HL-60/S4 treated with phorbol 12-myristate 13-acetate at 8.2 ng/mL for 4 days and 3 days (cell line): ENCODE data around the gene SLAMF9.

Experiments used
- in situ Hi-C: fragments of 300-500 bp; cut with MboI; formaldehyde crosslinking; loops from 2 replicates; pipeline ENCODE4 v1.15.0; 2022; ENCODE audit warnings: low sequenced_read_pairs

The SLAMF9 gene

DNA sequence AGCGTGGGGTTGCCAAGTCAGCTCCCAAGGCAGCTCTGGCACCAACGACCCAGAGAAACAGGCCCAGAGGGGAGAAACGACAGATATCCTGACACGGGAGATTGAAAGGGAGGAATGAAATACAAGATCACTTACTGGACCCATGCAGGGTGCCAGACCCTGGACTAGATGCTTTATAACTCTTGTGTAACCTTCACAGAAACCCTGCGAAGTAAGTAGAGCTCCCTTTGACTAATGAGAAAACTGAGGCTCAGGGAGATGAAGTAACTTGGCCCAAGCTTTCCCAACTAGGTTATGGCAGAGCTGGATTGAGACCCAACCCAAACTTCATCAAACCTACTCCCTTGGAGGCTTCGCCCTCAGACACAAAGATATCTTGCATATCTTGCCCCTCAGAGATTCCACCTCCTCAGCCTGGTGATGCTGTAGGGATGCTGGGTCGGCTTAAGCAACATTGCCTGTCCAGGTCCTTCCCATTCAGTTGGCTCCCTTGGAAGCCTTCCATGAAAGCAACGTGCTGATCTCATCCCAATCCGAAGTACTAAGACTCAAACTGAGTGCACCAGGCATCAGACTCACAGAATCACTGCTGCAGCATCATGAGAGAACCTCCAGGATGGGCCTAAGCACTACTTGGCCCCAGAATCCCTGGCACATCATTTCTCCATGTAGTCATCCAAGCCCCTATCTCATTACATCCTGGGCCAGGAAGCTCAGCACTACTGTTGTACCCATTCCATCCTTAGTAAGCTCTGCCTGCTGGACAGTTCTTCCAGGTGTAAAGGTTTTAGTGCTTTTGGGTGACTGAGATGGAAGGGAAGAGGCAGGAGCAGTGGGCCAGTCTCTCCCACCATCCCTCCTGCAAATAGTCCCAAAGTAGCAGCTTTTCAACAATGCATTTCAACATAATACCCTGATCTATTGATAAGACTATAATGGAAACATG, 7.5 kb downstream of the SLAMF9 start:
- in situ Hi-C loops = no loop called here

DNA sequence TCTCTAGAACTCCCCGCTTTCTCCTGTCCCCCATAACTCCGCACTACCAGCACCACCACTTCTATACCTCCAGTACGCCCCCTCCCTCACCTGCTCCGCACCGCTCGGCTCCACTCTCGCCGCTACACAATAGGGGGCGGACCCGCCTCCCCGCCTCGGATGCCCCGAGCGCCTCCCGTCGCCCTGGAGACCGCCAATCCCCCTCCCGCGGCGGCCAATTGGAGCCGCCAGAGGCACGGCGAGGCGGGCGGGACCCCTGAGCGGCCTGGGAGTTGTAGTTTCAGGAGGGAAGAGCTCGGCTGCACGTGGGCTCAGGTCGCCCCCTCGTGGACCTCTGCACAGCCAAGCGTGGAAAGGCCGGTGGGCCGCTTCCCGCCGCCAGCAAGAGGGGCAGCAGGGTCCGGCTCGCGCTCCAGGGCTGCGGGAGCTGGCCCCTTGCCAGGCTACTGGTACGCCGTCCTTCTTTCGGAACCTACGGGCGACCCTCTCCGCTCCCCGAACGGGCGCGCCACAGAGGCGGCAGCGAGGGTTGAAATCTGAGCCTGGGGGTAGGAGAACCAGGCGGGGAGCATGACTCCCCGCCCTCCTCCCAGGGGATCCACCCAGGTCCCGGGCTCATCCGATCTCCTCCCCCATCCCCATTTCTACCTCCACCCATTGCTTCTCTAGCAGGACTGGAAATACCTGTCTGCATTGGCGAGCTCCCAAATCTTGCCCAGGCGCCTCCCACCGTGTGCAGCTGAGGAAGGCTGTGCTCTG, 8.4 kb downstream of the SLAMF9 start, which contains the start of gene IGSF9:
Gene IGSF9 (minus strand): TSS at position 131 of the 759 bp plus-strand sequence. CDS start 2,159 bp downstream, outside the sequence.
- in situ Hi-C loops = no loop called here

DNA sequence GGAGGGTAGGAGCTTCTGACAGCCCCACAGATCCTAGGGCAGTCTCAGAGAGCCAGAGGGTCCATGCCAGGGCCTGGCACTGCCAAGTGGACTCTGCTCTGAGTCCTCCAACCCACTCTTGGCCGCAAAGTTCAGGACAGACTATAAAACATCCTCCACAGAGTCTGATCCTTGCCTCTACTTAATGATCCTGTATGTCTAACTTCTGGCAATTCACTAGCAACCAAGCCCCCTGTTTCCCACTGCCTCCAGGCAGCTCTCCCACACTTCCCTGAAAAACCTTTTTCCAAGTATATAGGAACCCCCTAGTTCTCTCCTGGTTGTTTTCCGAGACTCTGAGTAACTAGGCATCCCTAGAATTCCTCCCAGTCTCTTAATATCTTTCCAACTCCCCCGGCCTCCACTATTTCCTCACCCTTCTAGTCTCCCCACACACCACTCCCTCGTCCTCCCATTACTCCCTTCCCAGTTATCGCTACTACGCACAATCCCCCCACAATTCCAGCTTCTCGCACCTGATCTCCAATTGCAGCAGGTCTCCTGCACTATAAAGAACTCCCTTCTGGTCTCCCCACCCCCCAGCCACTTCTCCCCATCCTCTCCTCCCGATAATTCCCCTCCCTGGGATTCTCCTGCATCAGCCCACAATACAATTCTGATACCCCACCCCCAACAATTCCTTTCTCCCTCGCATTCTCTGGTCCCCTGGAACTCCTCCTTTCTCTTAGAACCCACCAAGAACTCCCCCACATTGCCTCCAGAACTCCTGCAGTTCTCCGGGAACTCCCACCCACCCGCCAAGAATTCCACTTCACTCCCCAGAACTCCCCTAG, 9.2 kb downstream of the SLAMF9 start:
- in situ Hi-C loops = no loop called here

DNA sequence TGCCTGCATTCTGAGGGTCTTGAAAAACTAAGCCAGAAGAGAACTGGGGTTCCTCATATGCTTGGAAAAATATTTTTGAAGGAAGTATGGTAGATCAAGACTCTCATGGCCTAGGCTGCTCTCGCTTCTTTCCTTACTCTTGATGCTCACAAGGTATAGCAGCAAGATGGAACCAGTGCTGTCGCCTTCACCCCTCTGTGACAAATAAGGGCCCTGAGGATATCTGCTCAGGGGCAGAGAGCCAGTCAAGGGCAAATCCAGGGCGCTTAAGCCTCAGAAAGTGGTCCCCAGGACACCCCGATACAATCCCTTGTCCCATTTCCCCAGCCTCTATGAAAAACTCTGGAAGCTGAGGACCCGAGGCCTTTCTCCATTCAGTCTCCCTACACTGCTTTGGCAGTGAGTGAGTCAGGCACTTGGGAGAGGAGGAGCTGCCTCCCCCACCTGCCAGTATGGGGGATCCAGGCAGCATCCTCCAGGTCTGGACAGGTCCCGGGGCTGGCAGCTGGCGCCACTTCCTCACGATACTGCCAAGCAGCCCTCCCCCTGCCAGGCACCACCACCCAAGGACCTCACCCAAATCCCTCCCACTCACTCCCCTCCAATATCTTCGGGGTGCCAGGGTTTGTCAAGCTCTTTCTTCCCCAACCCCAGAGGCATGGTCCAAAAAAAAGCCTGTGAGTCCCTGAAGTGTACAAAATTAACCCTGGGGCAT, 10.0 kb downstream of the SLAMF9 start:
- in situ Hi-C loops = no loop called here

DNA sequence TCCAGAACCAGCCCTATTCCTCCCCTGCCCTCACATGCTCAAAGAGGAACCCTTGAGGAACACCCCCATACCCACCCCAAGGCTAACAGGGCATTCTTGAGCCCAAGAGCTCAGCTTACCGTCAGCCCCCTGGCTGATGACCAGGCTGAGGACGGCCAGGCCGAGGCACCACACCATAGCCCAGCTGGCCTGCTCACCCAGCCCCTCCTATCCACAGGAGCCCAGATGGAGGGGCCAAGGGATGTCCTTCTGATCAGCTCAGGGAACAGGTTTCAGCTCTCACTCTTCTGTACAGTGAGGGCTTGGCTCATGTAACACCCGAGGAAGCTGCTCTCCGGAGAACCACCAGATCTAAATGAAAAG, 10.8 kb downstream of the SLAMF9 start:
- in situ Hi-C loops = no loop called here

DNA sequence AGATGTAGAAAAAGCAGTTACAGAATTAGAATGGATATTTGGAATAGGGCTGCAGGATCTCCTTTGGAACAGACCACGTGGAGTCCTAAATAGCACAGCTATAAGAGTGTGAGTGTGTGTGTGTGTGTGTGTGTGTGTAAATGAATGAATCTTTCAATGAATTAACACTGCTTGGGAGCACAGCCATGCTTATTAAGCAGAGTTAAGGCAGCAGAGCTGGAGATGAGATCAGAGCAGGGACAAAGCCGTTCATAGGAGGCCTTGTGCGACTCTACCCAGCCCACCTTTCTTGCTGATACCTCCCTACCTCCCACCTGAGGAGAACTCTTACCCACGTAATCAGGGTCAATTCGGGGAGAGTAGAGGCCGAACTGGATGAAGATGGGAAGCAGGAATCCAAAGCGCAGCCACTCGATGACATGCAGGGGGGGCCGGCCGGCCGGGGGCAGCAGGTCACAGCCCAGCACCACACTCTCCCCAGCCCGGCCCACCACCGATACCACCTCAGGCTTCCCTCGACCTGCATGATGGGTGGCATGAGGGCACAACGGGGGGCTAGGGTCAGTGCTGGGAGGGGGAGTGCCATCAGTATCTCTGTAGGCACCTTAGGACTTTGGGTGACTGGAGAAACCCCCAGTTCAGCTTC, 11.3 kb downstream of the SLAMF9 start:
- in situ Hi-C loops = no loop called here

DNA sequence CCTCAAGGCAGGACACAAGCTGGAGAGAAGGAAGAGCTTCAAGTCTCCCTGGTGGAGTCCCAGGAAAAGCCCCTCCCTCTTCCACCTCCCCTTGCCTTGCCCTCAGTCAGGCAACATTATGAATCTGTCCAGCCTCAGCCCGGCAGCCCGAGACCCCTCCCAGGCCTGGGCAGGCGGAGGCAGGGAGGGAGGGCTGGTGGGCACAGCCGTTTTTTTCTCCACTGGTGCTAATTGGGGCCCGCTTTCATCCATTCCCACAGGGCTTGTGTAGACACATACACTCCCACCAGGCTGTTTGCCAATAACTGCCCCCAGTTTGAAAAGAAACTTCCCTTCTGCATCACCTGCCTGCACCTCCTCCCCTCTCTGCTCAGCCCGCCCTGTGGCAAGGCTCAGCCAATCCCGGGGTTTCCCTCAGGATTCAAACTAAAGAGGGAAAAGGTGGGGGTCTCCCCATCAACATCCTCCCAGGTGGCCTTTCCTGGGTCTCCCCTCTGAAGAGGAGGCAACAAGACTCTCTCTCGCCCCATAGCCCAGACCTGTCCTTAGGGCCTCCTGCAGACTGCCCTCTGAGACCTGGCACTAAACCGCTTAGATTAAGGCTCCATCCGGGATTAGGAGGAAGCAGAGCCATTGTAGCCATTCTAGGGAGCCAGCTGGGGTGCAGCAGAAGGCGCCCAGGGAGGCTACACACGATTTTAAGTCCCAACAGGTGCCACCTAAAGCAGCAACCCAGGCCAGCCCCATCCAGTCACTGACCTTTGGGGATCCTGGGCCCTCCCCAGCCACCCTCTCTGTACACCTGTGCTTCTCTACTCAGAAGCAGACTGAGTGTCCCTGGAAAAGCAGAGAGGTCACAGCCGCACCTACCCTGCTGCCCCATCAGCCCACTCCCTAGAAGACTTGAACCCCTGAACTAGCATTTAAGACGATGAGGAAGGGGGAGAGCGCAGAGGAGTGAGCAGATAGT, 12.2 kb downstream of the SLAMF9 start:
- in situ Hi-C loops = no loop called here

DNA sequence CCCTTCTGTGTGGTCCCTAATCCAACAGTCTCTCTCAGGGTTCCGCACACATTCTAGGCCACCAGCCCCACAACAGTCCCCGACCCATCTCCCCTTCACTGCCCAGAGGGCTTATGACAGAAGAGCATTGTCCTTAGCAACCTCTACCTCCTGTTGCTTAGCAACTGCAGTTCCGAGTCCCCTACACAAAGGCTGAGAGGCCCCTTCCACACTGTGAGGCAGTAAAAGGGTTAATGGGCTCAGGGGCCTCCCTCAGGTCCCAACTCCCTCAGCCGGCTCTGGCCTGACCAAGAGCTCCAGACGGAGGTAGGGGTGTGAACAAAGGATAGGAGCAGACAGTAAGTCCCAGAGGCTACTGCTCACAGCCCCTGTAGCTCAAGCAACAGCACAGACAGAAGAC, 12.9 kb downstream of the SLAMF9 start:
- in situ Hi-C loops = no loop called here

DNA sequence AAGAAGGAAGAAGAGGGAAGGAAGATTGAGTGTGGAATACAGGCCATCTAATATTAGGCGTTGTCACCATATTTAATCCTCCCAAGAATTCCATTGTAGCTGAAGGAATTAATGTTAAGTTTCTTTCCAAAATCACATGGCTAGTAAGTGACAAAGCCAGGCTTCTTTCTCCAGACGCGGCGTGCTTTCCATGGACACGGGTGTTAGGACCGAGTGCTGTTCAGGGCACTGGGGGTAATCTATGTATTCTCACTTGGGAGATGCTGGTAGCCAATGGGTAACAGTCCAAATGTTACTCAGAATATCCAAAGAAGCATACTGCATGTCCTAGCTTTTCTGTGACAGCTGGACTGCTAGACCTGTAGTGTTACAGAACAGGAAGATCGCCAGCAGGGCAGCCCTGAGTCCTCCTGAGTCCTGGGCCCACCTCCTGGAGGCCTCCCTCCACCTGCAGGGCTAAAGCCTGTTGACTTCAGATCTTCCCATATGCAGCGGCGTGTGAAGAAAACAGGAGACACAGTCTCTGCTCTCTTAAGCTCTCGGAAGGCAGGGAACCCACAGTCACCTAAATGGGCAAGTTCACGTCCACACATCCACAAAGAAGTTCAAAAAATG, 13.9 kb downstream of the SLAMF9 start:
- in situ Hi-C loops = no loop called here

DNA sequence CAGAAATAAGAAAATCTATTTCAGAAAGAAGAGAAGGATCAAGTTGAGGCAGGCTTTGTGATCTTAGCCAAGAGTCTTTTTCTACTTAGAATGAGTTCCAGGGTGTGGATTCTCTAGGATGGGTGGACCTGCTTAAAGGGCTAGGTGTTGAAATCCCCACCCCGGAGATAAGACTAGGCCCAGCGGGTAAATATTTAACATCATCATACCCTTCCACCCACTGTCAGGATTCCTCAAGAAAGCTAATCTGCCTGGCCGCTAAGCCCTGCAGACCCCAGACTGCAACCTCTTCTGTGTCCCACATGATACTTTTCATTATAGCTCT, 14.4 kb downstream of the SLAMF9 start:
- in situ Hi-C loops = loop anchor here (10.0 kb wide), 1 partner anchor 65 kb away; no protein-coding TSS in a partner anchor

DNA sequence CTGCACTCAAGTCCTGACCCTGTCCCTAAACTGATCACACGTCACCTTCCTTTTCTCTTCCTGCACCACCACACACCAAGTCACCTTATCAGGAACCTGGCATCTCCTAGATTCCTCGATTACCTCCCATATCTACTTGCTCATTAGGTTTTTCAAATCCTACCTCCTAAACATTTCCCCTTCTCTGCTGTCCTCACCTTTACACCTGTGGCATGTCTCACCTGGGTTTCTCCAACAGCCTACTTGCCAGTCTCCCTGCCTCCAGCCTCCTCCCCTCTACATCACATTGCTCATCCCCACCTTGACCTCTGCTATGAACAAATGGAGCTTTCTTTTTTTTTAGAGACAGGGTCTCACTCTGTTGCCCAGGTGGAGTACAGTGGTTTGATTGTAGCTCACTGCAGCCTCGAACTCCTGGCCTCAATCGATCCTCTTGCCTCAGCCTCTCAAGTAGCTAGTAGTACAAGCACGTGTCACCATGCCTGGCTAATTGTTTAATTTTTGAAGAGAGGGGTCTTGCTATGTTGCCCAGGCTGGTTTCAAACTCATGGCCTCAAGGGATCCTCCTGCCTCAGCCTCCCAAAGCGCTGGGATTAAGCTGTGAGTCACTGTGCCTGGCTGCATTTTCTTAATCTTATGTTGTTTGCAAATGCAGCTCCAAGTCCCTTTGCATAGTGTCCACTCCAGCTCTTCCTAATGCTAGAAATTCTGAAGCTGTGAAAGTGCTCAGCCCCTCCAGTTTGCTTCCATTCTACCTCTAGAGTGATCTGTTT, 14.9 kb downstream of the SLAMF9 start:
- in situ Hi-C loops = loop anchor here (10.0 kb wide), 1 partner anchor 66 kb away; no protein-coding TSS in a partner anchor

DNA sequence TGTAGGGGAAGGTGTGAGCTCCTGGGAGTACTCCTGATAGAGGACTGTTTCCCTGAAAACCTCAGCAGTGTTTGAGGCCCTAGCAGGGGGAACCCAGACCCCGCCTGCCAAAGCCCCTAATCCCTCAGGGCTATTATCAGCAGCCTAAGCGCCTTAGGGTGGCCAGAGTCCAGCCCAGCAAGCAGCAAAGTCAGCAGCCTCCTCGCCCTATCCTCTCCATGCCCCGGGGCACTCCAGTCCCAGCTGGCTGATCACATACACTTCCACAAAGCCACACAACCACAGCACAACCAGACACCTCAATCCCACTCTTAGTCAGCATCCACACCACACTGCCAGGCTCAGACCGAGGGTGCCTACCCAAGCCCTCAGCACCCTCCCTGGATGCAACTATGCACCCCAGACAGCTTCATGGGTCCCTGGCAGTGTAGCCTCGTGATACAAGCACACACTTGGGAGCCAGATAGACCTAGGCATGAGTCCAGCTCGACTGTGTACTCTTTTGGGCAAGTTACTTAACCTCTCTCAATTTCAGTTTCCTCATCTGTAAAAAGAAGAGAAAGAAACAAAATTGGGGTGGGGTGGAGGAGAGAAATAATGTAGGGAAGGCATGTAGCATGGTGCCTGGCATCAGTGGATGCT, 15.7 kb downstream of the SLAMF9 start:
- in situ Hi-C loops = loop anchor here (10.0 kb wide), 1 partner anchor 66 kb away; no protein-coding TSS in a partner anchor

DNA sequence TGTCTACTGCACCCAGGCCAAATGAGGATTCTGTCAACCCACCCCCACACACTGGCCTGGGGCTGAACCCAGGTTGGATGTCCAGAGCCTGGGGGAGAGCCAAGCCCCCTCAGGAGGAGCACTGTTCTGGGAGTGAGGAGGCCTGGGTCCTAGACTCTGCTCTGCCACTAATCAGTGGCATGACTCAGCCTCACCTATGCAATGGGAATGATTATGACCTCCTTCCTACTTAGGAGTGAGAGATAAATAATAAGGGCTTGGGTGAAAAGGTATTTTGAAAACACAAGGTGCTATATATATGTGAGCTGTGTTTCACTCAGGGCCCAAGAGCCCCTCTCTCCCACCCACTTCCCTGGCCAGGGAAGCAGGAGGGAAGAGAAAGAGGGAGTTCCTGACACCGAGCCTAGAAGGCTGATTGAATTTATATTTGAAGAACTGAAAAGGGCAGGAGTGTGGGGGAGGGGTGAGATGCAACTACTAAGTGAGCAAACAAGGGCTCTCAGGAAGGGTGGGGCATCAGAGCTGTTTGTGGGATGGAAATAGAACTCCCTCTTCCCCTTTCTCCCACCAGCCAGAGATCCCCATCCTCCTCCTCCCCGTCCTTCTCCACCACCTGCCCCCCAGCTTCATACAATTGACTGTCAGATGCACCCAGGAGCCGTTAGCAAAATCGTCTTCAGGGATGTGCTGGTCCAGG, 16.8 kb downstream of the SLAMF9 start:
- in situ Hi-C loops = loop anchor here (10.0 kb wide), 1 partner anchor 68 kb away; no protein-coding TSS in a partner anchor

DNA sequence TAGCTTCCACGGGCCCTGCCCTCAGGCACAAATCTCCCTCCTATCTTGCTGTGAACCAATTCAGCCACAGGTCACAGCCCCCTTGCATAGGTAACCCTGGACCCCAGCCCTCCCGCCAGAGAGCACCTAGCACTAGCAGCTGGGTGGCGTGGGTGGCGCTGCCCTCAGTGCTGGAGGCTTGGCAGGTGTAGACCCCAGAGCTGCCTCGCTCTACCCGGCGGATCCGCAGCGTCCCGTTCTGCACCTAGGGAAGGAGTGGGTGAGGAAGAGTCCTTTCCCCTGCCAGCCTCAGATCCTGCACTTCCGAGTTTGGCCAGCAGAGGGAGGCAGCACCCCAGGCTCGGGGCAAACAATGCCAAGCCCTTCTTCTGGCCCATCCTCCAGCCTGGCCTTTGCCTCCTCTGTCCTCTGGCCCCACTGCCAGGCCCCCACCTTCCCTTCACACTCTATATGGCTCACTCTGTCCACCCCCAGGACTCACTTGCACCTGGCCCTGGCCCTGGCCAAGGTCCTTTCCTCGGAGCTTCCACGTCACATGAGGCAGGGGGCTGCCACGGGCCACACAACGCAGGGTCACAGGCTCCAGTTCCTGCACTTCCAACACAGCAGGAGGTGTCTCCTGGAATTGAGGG, 17.6 kb downstream of the SLAMF9 start:
- in situ Hi-C loops = loop anchor here (10.0 kb wide), 1 partner anchor 68 kb away; no protein-coding TSS in a partner anchor

DNA sequence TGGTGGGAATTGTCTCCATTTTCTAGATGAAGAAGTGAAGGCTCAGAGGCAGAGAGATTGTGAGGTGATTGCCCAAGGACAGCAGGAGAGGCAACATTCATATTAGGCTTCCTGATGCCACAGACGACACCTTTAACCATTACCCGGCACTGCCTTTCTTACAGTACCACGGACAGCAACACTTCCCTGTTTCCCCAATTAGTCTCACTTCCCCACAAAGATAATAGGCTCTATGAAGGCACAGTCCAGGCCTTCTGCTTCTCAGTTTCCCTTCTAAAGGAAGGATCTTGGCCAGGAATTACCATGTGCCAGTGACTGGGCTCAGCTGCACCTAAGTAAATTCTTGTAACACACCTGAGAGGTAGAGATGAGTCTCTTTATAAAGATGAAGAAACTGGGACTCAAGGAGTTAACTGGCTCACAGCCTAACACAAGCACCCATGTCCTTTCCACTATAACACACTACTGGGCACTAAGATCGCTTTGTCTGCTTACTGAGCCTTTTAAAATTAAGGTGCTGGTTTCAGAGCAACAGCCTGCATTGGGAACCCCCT, 18.2 kb downstream of the SLAMF9 start:
- in situ Hi-C loops = loop anchor here (10.0 kb wide), 1 partner anchor 69 kb away; no protein-coding TSS in a partner anchor
